Neural cell (in vitro differentiated cells): Measurements from ENCODE around the gene RECQL.

Experiments used
- EP300 ChIP-seq: fragments of 450-650 bp; conservative IDR thresholded peaks from 2 replicates; pipeline ENCODE4 v1.6.1; 2014; ENCODE audit warnings: antibody characterized with exemption, mild to moderate bottlenecking, moderate library complexity; ENCODE audit not compliant: poor library complexity, severe bottlenecking
- MXI1 ChIP-seq: fragments of 450-650 bp; conservative IDR thresholded peaks from 2 replicates; pipeline ENCODE4 v1.6.1; 2014; ENCODE audit warnings: antibody characterized with exemption, mild to moderate bottlenecking; ENCODE audit not compliant: poor library complexity, severe bottlenecking
- REST ChIP-seq: IDR thresholded peaks from 2 replicates; pipeline ENCODE4 v1.6.1; 2012; ENCODE audit warnings: borderline replicate concordance
- TAF1 ChIP-seq: IDR thresholded peaks from 2 replicates; pipeline ENCODE4 v1.6.1; 2012; ENCODE audit warnings: low read depth
- TF ChIP-seq, protein P1 (sequence below): fragments of 450-650 bp; IDR thresholded peaks from 2 replicates; pipeline ENCODE4 v1.5.1; 2014; ENCODE audit warnings: antibody characterized with exemption, mild to moderate bottlenecking, moderate library complexity; ENCODE audit not compliant: poor library complexity, severe bottlenecking

DNA sequence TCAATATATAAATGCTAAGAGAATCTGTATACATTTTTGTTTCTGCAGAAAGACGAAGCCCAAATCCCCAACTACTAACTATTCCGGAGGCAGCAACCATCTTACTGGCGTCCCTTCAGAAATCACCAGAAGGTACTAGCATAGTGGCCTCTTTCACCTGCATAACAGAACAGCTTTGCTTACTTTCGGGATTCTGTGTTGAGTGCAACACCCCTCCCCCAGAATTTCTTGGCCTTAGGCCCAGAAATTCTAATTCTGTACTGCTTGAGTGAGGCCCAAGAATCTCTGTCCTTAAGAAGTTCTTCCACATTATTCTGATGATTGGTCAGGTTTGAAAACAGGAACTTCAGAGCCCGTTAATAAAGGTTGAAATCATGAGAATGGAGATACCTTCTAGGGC, 27.5 kb upstream of the RECQL start:
- TF ChIP-seq, protein P1, sequence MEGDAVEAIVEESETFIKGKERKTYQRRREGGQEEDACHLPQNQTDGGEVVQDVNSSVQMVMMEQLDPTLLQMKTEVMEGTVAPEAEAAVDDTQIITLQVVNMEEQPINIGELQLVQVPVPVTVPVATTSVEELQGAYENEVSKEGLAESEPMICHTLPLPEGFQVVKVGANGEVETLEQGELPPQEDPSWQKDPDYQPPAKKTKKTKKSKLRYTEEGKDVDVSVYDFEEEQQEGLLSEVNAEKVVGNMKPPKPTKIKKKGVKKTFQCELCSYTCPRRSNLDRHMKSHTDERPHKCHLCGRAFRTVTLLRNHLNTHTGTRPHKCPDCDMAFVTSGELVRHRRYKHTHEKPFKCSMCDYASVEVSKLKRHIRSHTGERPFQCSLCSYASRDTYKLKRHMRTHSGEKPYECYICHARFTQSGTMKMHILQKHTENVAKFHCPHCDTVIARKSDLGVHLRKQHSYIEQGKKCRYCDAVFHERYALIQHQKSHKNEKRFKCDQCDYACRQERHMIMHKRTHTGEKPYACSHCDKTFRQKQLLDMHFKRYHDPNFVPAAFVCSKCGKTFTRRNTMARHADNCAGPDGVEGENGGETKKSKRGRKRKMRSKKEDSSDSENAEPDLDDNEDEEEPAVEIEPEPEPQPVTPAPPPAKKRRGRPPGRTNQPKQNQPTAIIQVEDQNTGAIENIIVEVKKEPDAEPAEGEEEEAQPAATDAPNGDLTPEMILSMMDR = no peak
- TF ChIP-seq TAF1 (no peak), REST (no peak), EP300 (no peak), MXI1 (no peak)
